M059J (cell line): ENCODE measurements around the gene ZBTB16. TPM values are rescaled to one million over a fixed set of nuclear protein-coding genes. Genes with fewer than 3 reads are reported as not detected.
A peak's percentile ranks its signal among the peaks of the same experiment; 100 is the strongest.

Experiments used
- DNase-seq: peaks from one replicate; pipeline ENCODE4 v3.0.0-alpha.2; 2012; ENCODE audit warnings: low read depth
- total RNA-seq: library from RNA; depleted of rRNA; stranded (reverse); fragments of >200 nt; shearing (Covaris generic); gene quantifications from 2 replicates; pipeline ENCODE4 v1.2.3, GENCODE V29; 2014; rRNA removed

Gene ZBTB16, protein sequence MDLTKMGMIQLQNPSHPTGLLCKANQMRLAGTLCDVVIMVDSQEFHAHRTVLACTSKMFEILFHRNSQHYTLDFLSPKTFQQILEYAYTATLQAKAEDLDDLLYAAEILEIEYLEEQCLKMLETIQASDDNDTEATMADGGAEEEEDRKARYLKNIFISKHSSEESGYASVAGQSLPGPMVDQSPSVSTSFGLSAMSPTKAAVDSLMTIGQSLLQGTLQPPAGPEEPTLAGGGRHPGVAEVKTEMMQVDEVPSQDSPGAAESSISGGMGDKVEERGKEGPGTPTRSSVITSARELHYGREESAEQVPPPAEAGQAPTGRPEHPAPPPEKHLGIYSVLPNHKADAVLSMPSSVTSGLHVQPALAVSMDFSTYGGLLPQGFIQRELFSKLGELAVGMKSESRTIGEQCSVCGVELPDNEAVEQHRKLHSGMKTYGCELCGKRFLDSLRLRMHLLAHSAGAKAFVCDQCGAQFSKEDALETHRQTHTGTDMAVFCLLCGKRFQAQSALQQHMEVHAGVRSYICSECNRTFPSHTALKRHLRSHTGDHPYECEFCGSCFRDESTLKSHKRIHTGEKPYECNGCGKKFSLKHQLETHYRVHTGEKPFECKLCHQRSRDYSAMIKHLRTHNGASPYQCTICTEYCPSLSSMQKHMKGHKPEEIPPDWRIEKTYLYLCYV
- not detected in 2 replicates for total RNA-seq

DNA sequence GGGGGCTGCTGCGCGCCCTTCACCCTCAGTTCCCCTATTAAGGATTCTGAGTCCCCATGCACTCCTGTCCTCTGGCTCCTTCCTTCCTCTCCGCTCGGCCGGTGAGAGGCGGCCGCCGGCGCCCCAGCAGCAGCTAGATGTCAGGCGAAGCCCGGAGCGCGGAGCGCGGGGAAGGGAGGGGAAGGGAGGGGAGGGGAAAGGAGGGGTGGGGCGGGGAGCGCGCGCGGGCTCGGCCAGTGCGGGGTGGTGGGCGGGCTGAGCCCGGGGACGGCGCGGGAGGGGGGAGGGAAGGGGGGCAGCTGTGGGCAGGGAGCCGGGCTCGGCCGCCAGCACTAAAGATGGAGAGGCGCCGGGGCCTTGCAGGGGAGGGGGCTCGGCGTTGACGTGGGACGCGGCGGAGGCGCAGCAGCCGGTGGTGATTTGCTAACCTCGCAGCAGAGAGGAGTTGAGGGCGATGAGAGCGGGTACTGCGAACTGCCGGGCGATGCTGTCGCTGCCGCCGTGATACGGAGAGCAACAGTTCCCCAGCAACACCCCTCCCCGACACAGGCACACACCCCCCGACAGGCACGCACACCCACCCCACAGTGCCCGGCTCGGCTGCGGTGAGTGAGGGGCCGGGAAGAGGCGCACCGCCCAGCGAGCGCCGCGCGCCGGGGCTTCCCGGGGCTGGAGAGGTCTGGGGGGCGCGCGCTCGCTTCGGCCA is at the start of gene ZBTB16:
ZBTB16 (plus strand) TSS at position 434 of the 706 bp plus-strand sequence. CDS start 3,590 bp downstream, outside the sequence.
- DNase-seq, result no peak

DNA sequence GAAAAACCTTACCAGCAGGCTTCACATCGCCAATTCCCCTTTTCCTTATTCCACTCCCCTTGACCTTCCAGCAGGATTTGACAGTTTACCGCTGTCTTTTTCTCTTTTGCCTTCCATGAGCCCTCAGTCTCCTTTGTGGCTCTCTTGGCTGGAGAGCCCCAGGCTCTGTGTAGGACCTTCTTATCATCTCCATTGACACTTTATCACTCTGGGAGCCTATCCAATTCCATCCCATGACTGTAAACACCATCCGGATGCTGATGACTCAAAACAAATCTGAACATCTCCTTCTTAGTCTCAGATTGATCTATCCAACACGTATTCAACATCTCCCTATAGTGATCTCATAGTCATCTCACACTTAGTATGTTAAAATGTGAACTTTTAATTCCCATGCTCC is 48.6 kb upstream of the ZBTB16 start:
- DNase-seq, result no peak

DNA sequence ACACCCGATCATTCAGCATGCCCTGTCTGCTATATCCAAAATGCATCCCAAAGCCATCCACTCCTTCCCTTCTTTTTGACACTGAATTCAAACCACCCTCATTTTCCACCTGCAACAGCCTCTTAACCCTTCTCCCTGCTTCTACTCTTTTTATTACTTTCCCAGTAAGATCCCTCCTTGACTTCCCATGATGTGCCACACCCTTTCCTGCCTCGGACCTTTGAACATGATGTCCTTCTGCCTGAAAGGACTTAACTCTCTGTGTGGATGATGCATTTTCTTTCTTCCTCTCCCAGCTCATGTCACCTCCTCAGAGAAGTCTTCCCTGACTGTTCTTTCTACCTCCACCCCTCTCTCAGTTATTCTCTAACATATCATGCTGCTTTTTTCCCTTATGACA is 48.1 kb upstream of the ZBTB16 start:
- DNase-seq, result no peak

DNA sequence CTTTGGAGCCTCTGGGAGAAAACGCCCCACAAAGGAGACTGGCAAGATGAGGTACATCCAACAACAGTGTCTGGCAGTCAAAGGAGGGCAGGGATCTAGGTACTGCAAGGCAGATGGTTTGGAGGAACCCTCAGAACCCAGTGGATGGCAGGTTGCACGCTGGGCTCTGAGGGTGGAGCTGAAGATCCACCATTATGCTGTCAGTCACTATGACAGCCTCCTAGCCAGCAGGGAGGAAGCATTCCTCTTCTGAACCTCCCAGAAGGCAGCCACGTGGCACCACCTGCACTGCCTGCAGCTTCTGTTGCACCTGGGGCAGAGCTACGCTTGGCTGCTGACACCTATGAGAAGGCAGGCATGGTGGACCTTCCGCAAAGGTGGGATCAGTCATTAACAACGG is 44.4 kb upstream of the ZBTB16 start:
- DNase-seq, result no peak

DNA sequence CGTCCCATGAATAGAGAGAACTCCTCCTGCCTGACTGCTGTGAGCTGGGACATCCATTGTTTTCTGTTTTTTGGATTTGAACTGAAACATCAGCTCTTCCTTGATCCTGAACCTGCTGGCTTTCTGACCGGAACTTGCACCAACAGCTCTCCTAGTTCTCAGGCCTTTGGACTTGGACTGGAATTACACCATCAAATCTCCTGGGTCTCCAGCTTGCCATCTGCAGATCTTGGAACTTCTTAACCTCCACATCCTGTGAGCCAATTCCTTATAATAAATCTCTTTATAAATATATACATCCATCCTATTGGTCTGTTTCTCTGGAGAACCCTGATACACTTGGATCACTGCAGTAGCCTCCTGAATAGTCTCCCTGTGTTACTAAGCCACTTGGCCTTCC is 42.5 kb upstream of the ZBTB16 start:
- no peak for DNase-seq

DNA sequence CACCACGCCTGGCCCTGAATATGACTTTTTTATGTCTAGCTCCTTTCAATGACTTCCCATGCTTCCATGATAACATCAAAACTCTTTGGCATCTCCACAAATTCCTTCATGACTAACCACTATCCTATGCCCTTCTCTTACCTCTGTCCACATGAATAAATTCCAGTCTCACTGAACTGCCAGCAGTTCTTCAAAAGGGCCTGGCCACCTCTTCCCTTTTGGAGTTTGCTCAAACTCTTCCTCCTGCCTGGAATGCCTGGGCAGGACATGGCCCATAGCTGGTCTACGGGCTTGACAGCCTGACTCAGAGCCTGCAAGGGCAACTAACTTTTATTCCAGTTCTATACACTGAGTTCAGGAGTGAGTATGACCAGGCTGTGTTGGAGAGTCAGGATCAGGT is 41.8 kb upstream of the ZBTB16 start:
- peak; percentile 59 for DNase-seq

DNA sequence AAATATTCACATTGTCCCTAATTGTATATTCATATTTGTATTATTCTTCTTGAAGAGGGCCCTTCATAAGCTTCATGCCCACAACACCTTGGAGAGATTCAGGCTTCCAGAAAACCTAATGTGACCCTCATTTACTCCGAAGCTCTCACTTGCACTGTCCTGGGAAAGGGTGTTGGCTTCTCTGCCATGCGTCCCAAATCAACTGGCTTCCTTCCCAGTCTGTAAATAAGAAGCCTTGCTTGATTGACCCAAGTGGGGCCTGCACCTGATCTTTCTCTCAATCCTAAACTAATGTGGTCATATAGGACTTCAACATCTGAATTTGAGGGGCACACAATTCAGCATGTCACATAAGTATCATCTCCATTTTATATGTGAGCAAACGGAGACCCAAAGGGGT is 40.5 kb upstream of the ZBTB16 start:
- DNase-seq, result no peak

DNA sequence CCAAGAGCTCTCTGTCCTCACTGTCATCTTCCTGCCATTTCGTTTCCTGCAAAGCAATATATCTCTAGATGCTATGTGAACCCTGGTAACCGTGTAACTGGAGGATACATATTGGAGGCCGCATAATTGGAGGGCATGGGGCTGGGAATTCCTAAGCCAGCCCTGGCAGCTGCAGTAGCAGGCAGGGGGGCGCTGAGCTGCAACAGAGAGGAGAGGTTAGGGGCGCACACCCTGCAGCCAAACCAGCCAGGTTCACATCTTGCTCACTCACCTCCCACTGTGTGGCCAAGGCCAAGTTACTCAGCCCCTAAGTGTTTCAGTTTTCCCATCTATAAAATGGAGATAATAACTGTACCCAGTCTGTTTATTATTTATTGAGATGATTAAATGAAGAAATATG is 39.9 kb upstream of the ZBTB16 start:
- no peak for DNase-seq

DNA sequence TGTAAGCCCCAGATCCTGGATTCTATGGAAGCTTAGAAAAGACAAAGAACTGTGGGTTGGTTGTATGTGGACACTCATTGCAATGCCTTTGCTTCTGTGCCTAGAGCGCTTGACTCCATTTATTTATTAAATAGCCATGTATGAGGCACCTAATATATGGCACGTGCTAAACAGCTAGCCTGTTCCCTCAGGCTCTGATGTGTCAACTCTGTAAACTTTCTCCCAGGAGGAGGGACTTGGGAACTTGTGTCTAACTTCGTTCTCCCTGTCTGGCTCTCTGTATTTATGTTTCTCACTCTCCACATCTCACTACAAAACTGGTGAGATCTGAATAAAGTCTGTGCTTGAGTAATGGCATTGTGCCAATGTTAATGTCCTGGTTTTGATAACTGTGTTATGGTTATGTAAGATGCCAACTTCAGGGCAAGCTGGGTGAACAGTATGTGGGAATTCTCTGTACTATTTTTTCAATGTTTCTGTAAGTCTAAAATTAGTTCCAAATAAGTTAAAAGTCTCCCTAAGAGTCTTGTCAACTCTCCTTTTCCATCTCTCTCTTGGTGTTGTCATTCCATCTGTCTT is 34.1 kb upstream of the ZBTB16 start:
- no peak for DNase-seq

DNA sequence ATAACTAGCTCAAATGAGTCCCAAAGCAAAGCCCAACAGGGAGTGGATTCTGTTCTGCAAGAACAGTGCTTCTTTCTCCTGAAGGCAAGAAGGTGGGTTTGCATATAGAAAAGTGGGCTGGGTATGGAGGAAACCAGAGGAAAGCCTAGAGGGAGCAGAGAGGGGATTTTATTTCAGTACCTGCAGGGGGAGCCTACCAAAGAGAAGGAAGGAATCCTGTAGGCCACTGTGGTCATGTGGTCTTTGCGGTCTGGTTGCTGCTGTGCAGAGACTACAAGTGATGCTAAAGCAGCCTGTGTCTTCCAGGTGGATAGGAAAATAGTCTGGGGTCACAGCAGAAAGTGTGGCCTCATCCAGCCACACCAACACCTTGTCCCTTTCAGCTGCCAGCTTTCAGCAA is 33.2 kb upstream of the ZBTB16 start:
- peak; percentile 22 for DNase-seq

DNA sequence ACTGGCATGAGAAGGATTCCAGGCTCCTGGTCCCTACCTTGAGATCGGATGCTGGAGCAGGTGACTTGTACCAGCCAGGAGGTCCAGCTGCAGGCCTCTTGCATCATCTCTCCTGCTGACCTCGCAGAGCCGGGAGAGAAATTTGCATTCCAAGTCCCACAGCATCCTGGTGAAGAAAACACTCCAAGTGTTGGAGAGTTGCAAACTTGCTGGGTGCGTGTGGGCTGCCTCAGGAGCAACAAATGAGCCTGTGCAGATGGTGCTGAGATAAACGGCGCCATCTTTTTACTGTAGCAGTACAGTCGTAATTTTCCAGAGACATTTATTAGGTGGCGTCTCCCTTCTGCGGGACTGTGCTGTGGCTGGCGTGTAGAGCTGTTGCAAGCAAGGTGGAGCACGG is 32.1 kb upstream of the ZBTB16 start:
- DNase-seq, result no peak

DNA sequence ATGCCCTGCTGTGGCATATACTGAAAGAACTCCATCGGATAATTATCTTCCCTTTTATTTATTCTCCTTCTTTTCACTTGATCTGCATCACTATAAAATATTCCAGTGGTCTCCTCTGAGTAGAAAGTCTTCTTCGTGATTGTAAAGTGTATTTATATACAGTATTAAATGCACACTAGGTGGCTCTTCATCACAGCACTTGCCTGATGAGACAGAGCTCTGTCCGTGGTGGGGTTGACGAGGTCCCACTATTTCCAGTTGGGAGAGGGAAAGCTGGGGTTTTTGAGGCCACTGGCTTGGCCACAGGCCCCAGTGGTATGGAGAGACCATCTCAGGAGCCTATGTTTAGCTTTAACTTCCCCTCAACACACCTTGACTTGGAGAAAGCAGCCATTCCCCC is 31.6 kb upstream of the ZBTB16 start:
- DNase-seq, result no peak

DNA sequence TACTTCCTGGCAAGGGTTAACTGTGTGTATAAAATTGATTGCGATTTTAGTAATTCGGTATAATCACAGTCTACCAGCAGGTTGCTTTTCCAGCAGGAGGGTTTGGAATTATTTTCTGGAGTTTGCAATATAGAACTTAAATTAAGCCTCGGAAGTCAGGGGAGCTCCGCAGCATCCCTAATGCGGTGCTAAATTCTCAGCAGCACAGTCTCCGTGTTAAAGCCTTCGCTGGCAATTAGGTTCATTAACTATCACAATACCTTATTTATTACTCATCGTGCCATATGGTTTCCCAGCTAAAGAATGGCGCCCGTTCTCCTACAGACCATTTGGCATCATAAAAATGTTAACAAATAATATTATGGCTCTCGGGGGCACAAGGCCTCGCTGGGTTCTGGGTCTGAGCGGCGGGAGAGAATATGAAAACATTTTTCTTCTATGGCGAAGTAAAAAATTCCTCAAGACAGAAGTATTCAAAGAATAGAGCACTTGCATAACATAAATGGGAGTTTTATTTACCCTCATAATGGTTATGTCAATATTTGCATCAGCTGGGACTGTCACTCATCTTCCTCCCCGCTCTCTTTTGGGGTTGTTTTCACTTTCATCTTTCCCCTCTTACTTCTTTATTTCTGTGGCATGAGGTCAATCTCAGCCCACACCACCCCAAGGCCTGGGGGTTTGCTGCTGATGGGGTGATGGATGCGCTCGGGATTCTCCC is 28.1 kb upstream of the ZBTB16 start:
- no peak for DNase-seq

DNA sequence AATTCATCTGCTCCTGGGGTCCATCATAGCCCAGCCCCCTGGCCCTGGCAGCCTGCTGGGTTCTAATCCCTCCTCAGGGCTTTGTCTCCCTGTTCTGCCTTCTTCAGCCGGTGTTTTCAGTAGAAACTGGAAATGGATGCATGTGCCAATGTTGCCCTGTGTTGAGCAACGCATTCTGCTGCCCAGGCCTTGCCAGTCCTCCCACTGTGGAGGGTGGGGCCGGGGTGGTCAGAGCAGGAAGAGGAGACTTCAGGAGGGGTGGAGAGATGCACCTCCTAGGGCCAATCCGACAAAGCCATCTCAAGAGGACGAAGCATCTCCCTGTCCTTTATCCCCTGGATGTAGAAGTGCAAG is 27.6 kb upstream of the ZBTB16 start:
- DNase-seq, result no peak

DNA sequence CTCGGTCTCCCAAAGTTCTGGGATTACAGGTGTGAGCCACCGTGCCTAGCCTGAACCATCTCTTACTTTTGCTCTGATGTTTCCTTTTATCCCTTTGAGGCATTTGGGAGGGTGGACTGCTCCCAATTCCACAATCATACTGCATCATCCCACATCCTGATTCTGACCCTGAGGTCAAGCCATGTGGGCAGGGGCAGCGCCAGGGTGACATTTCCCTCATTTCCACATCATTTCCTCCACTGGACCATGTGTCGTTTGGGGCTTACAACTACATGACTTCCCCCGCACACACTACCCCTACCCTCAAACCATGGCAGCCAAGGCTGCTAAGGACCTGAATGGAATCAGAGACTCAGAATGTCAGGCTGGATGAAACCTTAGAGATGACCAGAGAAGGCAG is 26.4 kb upstream of the ZBTB16 start:
- DNase-seq, result no peak

DNA sequence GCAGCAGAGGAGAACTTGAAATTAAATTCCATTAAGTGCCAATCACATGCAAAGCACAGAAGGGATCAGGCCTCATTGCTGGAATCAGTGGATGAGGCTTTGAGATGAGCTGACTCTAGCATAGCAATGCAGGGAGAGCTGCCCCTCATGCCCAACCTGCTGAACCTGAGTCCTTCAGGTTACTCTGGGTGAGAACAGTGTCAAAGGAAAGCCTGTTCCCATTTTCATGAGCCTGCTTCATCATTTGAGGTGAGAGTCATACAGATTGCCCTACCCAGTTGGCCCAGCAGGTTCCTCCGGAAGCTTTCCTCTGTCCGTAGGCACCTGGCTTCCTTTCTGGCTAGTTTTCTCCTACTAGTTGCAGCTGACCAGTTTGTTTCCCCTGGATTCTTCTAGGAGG is 25.9 kb upstream of the ZBTB16 start:
- DNase-seq, result no peak

DNA sequence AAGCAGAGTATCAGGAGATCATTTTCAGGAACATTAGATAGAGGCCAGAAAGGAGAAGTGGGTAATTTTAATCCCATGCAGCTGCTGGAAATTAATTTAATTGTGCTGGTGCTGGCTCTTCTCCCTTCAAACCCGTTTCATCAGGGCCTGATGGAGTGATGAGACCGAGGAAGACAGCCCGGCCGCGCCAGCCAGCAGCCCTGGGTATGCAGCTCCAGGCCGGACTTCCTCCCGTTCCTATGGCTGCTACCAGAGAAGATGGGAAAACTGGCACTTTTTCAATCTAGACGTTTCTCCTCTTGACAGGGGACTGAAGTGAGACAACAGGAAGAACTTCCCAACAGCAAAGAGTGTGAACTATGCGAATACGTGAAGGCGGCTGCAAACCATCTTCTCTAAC is 24.6 kb upstream of the ZBTB16 start:
- DNase-seq, result no peak

DNA sequence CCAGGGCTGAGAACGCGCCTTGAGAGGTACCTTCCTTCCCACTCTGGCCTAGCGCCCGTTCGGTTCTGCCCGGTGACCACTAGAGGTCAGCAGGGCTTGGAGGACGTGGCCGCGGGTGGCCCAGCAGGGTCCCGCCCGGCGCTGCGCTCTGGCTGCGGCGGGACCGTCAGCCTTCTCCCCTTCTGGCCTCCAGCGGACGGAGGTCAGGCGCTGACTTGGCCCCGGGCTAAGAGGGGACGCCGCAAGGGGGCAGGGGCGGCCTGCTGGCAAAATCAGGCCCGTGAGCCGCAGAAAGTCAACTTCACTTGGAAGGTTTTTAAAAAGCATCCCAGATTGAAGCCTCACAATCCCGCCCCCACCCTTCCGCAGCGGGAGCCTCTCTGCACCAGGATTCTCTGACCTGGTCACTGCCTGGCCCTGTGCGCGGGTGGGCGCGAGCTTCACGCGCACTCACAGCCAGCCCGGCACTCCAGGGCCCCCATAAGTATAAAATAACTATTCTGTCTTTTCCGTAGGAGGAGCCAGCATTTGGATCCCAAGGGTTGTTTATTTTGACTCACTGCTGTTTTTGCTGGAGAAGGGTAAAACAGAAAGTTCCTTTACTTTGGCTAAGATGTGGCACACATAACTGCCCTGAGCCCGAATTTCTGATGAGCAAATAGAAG is 23.2 kb upstream of the ZBTB16 start:
- DNase-seq, result peak; percentile 52

DNA sequence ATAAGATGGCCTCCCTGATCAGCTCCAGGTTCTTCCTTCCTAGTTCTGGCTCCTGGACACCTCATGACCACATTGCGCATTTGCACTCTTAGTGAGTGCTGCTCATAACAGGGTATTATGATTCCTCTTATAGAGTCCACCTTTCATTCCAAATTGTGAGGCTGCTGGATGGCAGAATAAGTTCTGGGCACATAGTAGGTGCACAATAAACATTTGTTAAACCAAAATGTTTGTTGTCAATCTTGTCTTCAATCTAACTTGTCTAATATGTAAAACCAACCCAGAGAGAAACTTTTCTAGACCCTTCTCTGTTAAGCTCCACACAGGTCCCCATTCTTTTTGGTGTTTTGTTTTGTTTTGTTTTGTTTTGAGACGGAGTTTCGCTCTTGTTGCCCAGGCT is 22.6 kb upstream of the ZBTB16 start:
- no peak for DNase-seq

DNA sequence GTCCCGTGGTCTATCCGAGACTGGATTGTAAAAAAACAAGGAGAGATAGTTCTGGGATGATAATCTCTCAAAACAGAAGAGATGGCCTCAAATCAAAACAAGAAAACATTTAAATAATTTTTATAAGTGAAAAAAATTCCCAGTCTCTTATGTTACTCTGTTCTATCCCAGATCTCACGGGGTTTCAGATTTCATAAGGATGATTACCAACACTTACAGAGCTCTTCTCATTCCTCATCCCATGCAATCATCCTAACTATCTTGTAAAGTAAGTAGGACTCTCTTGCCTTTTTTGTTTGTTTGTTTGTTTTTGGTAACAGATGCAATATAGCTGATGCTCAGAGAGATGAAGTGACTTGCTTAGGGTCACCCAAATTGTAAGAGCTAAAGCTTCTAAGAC is 20.0 kb upstream of the ZBTB16 start:
- DNase-seq, result no peak

DNA sequence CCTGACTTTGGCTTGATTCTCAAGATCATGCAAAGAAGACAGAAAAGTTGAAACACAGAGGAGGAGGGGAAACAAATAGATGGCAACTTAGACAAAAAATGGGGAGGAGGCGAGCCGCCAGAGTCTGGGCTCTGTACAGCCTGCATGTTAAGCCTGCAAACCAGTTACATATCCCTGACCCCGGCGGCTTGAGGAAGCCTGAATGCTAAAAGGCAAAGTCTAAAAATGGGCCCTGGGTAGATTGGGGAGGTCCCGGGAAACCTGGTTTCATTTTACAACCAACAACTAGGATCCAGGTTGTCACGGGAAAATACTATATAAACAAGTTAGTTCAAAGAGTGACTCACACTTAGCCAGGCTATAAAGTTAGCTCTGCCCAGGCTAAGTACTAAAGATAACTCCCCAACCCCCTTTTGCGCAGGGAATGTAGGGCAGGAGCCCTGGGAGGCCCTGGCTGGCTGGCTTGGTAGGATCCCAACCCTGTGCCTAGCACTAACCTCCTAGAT is 18.8 kb upstream of the ZBTB16 start:
- DNase-seq, result peak; percentile 80
